PC-9 (cell line): ENCODE measurements around the gene PCK2.

Source experiments
- EZH2 ChIP-seq: fragments of 200-600 bp; sonication (generic); IDR thresholded peaks from 2 replicates; pipeline ENCODE4 v1.8.0; 2017; ENCODE audit warnings: antibody characterized with exemption, low read depth
- TF ChIP-seq, protein P1 (sequence below): fragments of 200-600 bp; sonication (generic); conservative IDR thresholded peaks from 2 replicates; pipeline ENCODE4 v1.6.1; 2017; ENCODE audit warnings: mixed run types, antibody characterized with exemption, mild to moderate bottlenecking, moderate library complexity

DNA sequence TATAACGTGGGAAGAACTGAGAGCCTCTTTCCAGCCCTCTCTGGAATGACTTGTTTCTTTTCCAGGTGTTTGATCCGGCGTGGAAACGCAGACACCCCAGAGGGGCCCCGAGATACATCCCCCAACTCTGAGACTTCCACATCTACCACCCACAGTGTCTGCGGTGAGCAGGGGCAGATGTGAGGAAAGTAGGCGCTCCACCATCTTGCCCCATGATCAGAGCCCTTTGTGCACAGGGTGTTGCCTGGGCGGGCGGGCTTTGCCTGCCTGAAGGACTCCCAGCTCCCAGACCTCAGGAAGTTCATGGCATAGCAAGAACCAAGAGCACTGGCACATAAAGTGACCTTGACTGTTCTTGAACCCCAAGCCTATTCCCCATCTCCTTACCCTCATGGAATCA is 39.5 kb upstream of the PCK2 start:
- TF ChIP-seq, protein P1, sequence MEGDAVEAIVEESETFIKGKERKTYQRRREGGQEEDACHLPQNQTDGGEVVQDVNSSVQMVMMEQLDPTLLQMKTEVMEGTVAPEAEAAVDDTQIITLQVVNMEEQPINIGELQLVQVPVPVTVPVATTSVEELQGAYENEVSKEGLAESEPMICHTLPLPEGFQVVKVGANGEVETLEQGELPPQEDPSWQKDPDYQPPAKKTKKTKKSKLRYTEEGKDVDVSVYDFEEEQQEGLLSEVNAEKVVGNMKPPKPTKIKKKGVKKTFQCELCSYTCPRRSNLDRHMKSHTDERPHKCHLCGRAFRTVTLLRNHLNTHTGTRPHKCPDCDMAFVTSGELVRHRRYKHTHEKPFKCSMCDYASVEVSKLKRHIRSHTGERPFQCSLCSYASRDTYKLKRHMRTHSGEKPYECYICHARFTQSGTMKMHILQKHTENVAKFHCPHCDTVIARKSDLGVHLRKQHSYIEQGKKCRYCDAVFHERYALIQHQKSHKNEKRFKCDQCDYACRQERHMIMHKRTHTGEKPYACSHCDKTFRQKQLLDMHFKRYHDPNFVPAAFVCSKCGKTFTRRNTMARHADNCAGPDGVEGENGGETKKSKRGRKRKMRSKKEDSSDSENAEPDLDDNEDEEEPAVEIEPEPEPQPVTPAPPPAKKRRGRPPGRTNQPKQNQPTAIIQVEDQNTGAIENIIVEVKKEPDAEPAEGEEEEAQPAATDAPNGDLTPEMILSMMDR = no peak
- TF ChIP-seq EZH2 = no peak
